GM21381 (cell line): ENCODE results near the gene ALAS2.
"Not testable (repeated sequence)": the region's sequence is repeated elsewhere in the genome, so short reads cannot be mapped to it uniquely, and the experiment has no call there.

Experiments
- ATAC-seq: cut with Tn5 transposase; IDR thresholded peaks from one replicate; pipeline ENCODE4 v1.9.1; 2021; ENCODE audit warnings: mild to moderate bottlenecking, moderate library complexity; ENCODE audit not compliant: unreplicated experiment

Gene ALAS2

DNA sequence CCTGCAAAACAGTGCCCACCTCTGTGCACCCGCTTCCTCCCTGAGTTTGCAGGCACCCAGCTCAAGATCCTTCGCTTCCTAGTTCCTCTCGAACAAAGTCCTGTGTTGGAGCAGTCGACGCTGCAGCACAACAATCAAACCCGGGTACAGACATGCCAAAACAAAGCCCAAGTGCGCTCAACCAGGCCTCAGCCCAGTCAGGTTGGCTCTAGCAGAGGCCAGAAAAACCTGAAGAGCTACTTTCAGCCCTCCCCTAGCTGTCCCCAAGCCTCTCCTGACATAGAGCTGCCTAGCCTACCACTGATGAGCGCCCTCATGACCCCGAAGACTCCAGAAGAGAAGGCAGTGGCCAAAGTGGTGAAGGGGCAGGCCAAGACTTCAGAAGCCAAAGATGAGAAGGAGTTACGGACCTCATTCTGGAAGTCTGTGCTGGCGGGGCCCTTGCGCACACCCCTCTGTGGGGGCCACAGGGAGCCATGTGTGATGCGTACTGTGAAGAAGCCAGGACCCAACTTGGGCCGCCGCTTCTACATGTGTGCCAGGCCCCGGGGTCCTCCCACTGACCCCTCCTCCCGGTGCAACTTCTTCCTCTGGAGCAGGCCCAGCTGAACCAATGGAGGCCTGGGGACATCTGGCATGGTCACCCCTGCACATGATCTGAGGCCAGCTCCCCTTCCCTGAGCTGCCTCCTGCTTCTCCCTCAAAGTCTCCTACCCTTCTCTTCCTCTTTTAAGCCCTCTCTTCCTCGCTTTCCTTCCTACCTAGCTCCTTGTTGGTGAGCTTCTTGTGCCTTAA, 23.8 kb downstream of the ALAS2 start:
- no peak for ATAC-seq

DNA sequence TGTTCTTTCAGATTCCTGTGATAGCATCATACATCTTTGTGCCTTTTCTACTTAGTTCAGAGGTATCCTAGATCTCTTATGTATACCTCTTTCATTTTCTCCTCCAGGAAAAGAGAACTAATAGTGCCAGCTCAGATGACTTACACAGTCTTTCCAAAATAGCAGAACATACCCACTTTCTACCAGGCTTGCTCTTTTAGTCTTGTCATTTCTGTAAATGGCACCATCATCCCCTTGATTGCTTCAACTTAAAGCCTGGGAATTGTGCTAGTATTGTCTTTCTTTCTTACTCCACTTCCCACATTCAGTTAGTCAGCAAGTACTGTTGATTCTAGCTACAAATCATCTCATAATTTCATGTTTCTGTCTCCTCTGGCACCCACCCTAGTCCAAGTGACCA, 25.5 kb downstream of the ALAS2 start:
- no peak for ATAC-seq

DNA sequence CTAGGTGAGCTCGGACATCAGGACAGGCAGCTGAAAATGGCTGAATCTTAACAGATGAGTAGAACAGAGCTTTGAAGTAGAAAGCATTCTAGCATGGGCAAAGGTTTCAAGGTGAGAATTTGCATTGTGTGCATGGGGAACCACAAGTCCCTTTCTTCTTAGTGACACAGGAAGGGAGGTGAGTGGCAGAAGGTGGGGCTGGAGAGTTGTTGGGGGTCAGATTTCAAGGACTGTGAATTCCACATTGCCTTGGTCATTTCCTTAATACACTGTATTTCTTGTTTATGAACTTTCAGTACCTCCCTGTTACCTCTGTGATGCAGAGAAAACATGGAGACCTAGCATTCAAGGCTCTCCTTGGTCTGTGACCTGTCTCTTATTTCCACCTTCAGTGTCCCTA, 26.5 kb downstream of the ALAS2 start:
- ATAC-seq: no peak

DNA sequence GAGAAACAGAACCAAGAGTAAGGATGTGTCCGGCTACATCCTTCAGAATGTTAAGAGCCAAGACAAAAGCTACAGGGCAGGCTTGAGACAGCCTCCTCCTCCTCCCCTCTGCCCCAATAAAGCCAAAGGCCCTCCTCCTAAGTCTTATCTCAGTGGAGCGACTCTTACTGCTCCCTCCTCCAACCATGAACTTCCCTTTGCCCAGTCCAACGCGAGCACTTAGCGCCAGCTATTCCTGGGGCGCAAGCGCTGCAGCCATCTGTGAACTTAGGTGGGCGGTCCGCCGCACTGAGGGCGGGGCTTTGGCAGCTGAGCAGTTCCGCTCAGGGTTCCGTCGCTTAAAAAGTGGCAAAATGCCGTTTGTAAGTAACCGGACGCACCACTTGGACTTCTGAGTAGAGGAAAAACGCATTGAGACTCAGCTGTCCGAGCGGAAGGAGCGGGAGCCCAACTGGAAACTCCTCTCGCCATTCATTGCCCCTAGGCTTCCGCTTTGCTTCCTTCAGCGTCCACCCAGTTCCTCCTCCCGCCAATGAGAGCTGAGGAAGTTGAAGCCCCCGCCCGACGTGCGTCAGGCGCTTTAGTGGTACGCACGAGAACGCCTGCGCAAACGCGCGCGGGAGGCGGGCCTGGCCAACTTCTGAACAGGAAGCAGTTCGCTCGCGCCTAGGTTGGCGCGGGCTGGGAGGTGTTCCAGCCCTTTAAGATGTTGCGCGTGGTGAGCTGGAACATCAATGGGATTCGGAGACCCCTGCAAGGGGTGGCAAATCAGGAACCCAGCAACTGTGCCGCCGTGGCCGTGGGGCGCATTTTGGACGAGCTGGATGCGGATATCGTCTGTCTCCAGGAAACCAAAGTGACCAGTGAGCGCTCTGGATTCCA, 30.8 kb downstream of the ALAS2 start, which contains the start of gene APEX2:
Gene APEX2, plus strand, starts transcription at position 647 of the 882 bp plus-strand sequence. Its CDS starts 60 bp downstream, at position 707.
- ATAC-seq: peak; percentile 92

DNA sequence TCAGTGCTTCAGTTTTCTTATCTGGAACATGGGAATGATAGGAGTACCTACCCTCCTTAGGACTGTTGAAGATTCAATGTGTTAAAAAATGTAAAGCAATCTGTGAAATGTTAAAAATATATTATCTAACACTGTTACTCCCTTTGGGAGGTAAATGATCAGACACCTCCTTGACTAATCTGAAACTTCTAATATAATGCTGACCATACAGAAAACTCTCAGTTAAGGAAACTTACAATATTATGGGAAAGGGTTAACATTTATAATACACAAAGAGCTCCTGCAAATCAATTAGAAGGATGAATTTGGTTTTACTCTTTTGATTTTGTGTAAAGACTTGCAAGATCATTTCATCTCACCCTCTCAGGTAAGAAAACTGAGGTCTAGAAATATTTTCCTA, 35.2 kb downstream of the ALAS2 start:
- ATAC-seq: no peak

DNA sequence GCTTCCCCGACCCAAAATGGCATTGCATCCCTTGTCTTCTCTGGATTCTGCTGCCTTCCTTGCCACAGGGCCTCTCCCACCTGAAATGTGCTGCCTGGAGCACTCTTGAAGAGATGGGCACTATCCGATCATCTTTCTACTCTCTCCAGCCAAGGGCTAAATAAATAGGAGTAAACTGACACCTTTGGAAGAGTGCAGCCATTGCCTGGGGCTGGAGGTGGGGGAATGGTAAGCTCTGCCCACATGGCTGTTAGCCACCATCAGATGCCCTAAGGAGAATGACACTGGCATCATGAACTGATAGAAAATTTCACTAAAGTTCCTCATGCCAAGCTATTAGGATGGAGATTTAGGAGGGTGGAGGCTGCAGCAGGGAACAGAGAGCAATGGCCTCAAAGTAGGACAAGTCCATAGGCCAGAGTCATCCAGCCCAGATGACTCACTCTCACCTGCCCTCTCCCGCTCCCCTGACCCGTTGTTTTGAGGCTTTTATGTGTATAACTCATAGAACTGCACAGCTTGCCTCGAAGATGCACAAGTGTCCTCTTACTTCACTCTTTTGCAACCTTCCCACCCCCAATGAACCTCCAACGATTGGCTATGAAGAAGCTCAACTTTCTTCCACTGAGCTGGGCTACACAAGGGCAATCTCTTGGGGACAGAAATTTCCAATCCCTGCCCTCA, 36.0 kb downstream of the ALAS2 start:
- no peak for ATAC-seq

DNA sequence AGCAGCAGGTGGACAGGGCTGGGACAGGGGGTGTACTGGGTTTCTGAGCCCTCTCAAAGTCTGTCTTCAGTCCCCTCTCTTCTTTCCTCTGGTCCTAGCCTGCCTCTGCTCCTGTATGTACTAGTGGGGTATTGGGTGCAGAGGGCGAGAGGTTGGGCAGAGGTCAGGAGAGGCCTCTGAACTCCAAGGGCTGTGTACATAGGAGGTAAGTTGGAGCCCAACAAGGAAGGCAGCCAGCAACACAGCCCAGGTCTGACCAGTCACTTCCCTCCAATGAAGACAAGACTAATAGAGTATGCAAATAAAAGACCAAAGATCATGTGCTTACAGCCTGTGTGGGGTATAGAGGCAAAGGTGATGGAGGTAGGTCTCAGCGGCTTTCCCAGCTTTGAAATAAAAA, 36.7 kb downstream of the ALAS2 start, which contains the start of gene PFKFB1:
Gene PFKFB1, minus strand, starts transcription at position 90 of the 400 bp plus-strand sequence. CDS start 181 bp downstream, outside the sequence.
- ATAC-seq: no peak

DNA sequence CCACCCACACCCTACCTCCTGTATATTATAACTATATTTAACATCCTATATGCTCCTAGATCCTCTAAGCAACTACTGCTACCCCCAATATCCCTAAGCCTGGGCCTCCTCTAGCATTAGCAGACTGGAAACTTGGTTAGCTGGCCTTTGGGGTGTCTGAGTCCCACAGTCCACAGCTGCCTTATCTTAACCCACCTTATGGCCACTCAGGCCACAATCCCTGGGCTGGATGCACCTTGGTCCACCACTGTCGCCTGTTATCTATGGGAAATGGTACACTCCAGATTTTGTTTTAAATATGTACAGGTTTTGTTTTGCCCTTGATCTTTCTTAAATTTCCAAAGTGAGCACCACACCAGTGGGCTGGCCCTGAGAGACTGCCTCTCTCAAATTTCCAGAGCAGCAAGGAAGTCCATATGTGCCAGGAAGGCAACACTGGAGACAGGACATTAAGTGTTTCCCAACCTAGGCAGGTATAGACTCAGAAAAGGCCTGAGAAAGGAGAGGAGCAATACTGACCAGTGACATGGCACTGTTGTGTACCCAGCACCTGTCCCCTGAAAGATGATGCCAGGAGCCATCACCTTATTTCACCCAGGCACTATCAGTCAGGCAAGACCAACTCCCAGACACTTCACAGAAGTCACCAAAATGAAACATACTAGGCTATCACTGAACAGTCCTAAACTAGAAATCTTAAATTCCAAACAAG, 37.7 kb downstream of the ALAS2 start:
- no peak for ATAC-seq

DNA sequence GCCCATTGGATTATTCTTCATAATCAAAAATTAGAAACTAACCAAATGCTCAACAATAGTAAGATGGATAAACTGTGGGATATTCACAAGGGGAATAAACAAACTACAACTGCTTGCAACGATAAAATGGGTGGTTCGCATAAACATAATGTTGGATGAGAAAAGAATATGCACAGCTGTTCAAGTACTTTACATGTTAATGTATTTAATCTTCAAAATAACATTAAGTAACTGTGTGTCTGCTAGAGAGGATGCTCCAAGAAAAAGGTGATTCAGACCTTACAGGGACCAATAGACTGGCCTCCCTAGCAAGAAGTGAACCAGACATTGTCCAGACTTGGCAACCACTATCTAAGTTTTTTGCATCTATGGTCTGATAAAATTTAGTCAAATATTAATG, 39.1 kb downstream of the ALAS2 start:
- ATAC-seq: no peak

DNA sequence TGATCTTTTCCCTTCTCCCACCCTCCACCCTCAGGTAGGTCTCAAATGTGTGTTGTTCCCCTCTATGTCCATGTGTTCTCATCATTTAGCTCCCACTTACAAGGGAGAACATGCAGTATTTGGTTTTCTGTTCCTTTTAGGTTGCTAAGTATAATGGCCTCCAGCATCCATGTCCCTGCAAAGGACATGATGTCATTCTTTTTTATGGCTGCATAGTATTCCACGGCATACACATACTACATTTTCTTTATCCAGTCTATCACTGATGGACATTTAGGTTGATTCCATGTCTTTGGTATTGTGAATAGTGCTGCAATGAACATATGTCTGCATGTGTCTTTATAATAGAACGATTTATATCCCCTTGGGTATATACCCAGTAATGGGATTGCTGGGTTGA, 47.5 kb downstream of the ALAS2 start:
- ATAC-seq: not testable (repeated sequence)

DNA sequence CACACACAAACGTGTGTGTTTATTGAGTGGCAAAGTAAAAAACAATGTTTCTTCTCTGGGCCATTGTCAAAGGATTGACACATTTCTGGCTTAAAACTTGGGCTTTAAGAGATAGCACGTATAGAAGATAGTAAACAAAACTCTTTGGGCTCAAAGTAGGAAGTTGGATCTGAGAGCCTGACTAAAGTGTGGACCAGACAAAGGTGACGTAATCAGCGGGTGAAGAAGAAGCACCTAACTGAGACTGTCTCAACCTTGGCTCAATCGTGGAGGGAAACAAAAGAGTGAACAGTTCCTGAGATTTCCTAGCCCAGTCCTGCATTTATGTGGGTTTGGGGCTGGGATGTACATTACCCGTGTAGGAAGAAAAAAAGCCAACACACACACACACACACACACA, 50.4 kb downstream of the ALAS2 start:
- no peak for ATAC-seq

DNA sequence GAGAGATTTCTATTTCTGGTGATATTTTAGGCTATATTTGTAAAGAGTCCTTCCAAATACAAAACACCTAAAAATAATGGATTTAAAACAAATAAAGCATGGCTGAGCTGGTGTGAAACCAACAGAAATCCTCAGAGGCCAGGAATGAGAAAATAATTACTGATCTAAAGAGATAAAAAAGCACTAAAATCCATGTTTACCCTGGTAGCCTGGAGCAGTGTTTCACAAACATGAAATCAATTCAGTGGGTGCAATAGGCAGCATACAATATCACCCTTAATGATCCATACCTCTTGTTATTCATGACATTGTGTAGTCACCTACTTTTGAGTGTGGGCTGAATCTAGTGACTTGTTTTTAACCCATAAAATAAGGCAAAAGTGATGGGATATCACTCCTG, 51.3 kb downstream of the ALAS2 start:
- ATAC-seq: no peak

DNA sequence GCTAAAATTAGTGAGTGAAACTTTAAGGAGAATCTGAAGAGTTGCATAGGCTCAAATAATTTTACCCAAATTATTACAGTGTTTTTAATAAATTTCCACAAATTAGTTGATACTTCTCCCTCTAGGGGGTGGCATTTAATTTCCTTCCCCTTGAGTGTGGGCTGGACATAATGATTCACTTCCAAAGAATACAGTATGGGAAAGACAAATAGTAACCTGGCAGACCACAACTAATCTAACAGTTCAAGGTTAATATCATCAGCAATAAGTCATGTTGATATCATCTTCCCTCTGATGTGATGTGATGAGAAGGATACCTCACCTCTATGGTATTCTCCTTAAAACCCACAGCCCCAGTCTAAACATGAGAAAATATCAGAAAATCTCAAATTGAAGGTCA, 52.3 kb downstream of the ALAS2 start:
- ATAC-seq: no peak

DNA sequence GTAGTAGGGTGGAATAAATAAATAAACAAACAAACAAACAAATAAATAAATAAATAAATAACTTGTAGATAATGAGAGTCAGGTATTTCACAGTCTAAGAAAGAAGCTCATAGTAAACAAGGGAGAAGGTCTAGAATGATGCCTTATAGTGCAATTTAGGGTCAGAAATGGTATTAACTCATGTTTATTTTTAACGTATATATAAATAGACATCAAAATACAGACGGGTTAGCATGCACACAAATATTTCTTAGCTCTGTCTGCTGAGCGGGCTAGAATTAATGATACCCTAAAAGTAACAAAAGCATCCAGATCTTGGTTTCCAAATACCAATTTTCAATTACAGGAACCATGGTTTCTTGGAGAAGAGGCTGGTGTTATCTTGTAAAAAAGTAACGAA, 53.4 kb downstream of the ALAS2 start:
- no peak for ATAC-seq

DNA sequence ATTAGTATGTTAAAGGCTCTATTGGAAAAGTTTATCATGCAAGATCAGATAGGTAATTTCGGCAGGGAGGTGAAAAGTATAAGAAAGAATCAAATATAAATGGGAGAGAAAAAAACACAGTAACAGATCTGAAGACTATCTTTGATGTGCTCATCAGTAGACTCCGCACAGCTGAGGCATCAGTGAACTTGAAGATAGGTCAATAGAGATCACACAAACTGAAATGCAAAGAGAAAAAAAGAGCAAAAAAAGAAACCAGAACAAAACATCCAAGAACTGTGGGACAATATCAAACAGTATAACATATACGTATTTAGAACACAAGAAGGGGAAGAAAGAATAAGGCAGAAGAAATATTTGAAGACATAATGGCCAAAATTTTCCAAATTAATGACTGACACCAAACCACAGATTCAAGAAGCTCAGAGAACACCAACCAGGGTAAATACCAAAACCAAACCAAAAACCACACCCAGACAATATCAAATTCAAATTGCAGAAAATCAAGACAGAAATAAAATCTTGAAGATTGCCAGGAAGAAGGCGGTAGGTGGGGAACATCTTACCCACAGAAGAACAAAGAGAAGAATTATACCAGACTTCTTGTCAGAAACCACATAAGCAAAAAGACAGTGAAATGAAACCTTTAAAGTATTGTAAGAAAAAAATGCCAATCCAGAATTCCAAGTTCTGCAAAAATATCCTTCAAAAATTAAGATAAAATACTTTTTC, 65.8 kb downstream of the ALAS2 start:
- ATAC-seq: no peak

DNA sequence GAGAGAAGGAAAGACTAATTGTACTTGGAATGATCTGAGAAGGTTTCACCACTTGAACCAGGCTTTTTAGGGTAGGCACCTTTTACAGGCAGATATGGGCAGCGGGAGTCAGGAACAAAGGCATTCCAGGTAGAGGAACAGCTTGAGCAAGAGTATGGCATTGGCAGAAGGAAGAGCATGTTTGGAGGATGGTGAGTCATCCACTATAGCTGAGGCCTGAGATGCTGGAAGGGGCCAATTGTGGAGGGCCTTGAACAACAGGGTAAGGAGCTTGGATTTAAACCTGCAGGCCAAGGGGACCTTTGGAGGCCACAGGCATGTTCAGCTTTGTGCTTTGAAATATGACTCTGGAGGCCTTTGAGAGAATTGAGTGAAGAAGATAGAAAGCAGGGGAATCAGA, 69.0 kb downstream of the ALAS2 start:
- ATAC-seq: no peak
